Activated naive CD8-positive, alpha-beta T cell treated with anti-CD3 and anti-CD28 coated beads, Interleukin-2, amount 10 ng/mL, durations not matched to agents 7 days and 5 days (primary cell): ENCODE measurements around the gene KIRREL3. TPM values are rescaled to one million over a fixed set of nuclear protein-coding genes. Genes with fewer than 3 reads are reported as not detected.

Experiments used
- ATAC-seq: fragments of 150-1000 bp; cut with Tn5 transposase; one replicate; pipeline ENCODE4 v1.10.0; 2021; ENCODE audit warnings: low read depth, moderate library complexity
- POLR2A ChIA-PET: fragments of 350-600 bp; sonication (Branson Sonifier 250); formaldehyde crosslinking; loops from one replicate; lab custom pipeline; 2021; ENCODE audit warnings: antibody characterized with exemption; lab: Charles Lee
- DNase-seq: peaks from one replicate; pipeline ENCODE4 v3.0.0; 2021
- H3K27ac Mint-ChIP-seq: one replicate; pipeline ENCODE4 v1.8.0; 2022; ENCODE audit warnings: mild to moderate bottlenecking, mixed read lengths
- H3K27me3 Mint-ChIP-seq: one replicate; pipeline ENCODE4 v1.8.0; 2022; ENCODE audit warnings: mild to moderate bottlenecking, moderate library complexity, mixed read lengths
- H3K36me3 Mint-ChIP-seq: one replicate; pipeline ENCODE4 v1.8.0; 2021; ENCODE audit warnings: mild to moderate bottlenecking, mixed read lengths
- H3K4me1 Mint-ChIP-seq: one replicate; pipeline ENCODE4 v1.8.0; 2021; ENCODE audit warnings: mixed read lengths
- H3K4me3 Mint-ChIP-seq: one replicate; pipeline ENCODE4 v1.8.0; 2022; ENCODE audit warnings: mild to moderate bottlenecking, moderate library complexity, mixed read lengths
- H3K9me3 Mint-ChIP-seq: one replicate; pipeline ENCODE4 v1.8.0; 2021; ENCODE audit warnings: mixed read lengths
- total RNA-seq, 2 experiments: library from RNA; stranded (reverse); gene quantifications; one replicate each; pipeline ENCODE4 v1.2.3, GENCODE V29; 2021

KIRREL3 gene
- total RNA-seq, 2 experiments from 2014 or later: not detected

DNA sequence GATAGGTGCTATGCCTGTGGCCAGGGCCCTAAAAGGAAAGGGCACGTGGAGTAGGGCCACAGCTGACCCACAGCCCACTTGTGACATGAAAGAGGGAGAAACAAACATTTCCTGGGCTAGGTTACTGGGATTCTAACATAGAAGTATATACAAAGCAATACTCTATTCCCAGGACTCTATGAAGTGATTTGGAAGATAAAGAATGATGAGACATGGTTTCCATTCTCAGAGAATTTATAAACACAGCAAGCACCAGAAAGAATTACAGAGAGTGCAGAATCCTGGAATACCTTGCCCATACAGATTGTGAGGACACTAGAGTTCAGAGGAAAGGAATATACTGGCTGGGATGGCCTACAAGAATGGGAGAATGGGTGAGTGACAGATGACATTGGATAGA, 86.4 kb downstream of the KIRREL3 start:
- peaks cover 2% of the 10 kb centered on the region for H3K27me3 Mint-ChIP-seq
- H3K36me3 Mint-ChIP-seq: no peaks in the 10 kb centered on the region
- ATAC-seq: no peak
- POLR2A ChIA-PET: no interaction called here
- no peak overlapping the region for H3K4me3 Mint-ChIP-seq
- H3K9me3 Mint-ChIP-seq: peaks cover 2% of the 10 kb centered on the region
- DNase-seq: no peak
- H3K4me1 Mint-ChIP-seq: peaks cover 1% of the 10 kb centered on the region
- H3K27ac Mint-ChIP-seq: no peak overlapping the region

DNA sequence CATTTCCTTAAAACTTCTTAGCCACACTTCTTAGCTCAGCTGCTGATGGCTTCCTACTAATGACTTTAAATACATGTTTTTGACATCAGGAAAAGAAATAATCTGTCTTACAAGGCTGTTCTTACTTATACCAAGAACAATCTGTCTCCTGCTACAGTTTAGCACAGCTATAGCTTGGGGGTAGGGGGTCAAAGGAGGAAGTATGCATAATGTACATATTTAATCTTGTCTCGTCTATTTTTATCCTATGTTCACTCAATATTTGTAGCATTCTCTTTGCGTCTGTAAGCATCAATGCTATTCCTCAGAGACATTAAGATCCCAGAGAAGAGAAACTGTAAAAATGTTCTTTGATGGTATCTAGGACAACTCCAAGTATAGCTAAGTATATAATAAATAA, 96.0 kb downstream of the KIRREL3 start:
- Mint-ChIP-seq H3K4me1 (no peaks in the 10 kb centered on the region), H3K36me3 (no peaks in the 10 kb centered on the region), H3K9me3 (no peaks in the 10 kb centered on the region), H3K27ac (no peak overlapping the region), H3K4me3 (no peak overlapping the region), H3K27me3 (no peaks in the 10 kb centered on the region)
- no peak for DNase-seq
- ATAC-seq: no peak
- POLR2A ChIA-PET: no interaction called here

DNA sequence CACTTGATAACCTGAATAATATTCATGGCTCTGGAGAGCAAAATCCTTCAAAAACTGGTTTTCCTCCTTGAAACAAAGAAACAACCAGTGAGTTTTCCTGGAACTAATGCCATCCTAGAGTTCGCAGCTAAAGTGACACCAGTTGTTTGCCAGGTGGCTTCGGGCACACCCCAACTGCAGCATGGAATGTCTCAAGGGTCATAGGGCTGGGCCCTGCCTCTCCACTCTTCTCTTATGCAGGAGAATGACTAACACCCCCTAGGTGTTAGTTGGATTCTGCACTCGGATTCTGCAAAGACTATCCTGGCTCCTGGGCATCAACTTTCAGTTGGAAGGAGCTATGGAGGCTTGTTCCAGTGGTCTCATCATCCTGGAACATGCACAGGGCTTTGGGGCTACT, 98.8 kb downstream of the KIRREL3 start:
- Mint-ChIP-seq H3K27me3 (no peaks in the 10 kb centered on the region), H3K9me3 (peaks cover 2% of the 10 kb centered on the region), H3K36me3 (no peaks in the 10 kb centered on the region), H3K27ac (no peak overlapping the region), H3K4me3 (no peak overlapping the region), H3K4me1 (no peaks in the 10 kb centered on the region)
- DNase-seq (no peak), ATAC-seq (no peak)
- POLR2A ChIA-PET: no interaction called here

DNA sequence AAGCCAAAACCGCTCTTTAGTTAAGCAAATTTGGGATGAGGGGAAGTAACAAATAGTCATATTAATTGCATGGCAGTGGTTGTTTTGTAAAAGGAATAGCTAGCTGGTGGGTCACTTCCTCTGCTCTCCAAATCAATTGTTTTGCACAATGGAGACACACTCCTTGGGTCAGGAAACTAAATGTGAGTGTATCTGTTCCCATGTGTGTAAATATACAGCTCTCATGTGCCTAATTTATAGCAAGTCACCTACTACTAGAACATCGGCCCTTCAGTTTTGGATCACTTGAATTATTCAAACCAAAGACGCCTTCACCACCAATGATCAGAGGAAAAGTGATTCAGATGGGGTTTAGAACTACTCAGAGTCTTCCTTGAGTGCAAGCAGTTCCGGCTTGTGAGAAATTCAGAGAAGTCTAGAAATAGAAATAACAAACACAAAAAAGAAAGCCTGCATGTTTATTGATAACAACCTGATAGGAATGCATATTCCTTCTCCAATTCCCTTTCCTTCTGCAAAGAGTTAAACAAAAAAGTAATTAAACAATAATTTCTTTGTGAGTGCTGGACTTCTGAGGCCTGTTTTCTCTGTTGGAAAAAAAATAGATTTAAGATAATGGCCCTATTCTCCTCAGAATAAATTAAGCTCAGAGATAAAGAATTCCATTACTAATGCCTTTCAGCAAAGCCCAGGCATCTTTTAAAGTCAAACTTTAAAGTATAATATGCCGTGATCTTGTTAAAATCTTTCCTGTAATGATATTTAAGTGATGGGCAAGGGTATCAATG, 100.4 kb downstream of the KIRREL3 start:
- Mint-ChIP-seq H3K9me3 (peaks cover 8% of the 10 kb centered on the region), H3K36me3 (no peaks in the 10 kb centered on the region), H3K27ac (no peak overlapping the region), H3K4me1 (no peaks in the 10 kb centered on the region), H3K27me3 (no peaks in the 10 kb centered on the region), H3K4me3 (no peak overlapping the region)
- POLR2A ChIA-PET: no interaction called here
- no peak for DNase-seq
- ATAC-seq: no peak

DNA sequence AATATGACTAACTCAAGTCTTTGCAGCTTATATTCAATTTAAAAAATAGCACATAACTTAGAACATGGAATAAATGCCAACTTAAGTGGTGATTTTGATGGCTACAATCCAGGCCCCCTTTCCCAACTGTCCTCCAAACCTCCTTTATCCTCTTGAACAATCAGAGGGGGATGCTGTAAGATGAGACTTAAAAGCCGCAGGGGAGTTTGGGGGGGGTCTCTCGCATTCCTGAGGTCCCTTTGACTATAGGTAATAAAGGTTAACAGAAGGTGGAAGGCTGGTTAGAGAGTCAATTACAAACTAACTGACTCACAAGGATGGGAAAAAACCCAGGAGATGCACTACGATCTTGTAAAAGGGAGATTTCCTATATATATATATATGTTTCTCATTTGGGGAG, 101.8 kb downstream of the KIRREL3 start:
- no peaks in the 10 kb centered on the region for H3K36me3 Mint-ChIP-seq
- H3K4me1 Mint-ChIP-seq: no peaks in the 10 kb centered on the region
- H3K27ac Mint-ChIP-seq: no peak overlapping the region
- DNase-seq (no peak), ATAC-seq (no peak)
- no peaks in the 10 kb centered on the region for H3K27me3 Mint-ChIP-seq
- H3K9me3 Mint-ChIP-seq: peaks cover 10% of the 10 kb centered on the region
- H3K4me3 Mint-ChIP-seq: no peak overlapping the region
- POLR2A ChIA-PET: no interaction called here

DNA sequence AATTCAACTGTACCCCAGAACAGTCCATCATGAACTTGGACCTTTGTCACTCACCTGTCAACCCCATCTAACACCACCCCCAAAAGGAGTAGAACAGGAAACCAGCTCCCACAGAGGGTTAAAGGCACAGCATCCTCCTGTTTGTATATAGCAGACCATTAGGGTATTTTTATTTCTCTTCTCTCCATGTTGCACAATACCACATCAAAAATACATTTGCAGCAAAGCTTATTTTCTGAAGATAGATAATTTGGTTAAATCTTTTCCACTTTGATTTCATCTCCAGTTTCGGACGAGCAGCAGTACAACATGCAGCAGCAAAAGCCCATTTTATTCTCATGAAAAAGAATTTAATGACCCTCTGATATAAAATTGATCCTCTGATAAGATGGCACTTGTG, 103.1 kb downstream of the KIRREL3 start:
- Mint-ChIP-seq H3K27me3 (no peaks in the 10 kb centered on the region), H3K27ac (no peak overlapping the region), H3K9me3 (peaks cover 10% of the 10 kb centered on the region), H3K4me3 (no peak overlapping the region), H3K4me1 (no peaks in the 10 kb centered on the region), H3K36me3 (no peaks in the 10 kb centered on the region)
- ATAC-seq: no peak
- POLR2A ChIA-PET: no interaction called here
- no peak for DNase-seq

DNA sequence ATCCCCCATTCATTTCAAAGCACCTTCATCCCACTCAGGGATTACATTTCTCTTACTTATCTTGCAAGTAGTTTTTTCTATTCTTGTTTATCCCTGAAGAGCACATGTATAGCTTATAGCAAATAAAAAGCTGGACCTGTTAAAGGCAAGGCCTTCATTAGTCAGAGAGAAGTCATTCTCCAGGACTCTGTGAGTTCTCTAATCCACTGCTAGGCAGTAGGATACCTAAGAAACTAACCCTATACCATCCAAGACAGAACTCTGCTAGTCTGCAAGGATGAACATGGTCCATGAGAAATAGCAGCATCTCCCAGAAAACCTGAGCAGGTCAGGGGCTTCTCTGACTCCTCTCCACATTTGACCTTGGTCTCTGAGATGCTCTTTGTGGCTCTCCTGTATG, 104.5 kb downstream of the KIRREL3 start:
- ATAC-seq: no peak
- Mint-ChIP-seq H3K27me3 (no peaks in the 10 kb centered on the region), H3K36me3 (no peaks in the 10 kb centered on the region), H3K9me3 (peaks cover 10% of the 10 kb centered on the region), H3K4me1 (no peaks in the 10 kb centered on the region), H3K4me3 (no peak overlapping the region), H3K27ac (no peak overlapping the region)
- DNase-seq: no peak
- POLR2A ChIA-PET: no interaction called here

DNA sequence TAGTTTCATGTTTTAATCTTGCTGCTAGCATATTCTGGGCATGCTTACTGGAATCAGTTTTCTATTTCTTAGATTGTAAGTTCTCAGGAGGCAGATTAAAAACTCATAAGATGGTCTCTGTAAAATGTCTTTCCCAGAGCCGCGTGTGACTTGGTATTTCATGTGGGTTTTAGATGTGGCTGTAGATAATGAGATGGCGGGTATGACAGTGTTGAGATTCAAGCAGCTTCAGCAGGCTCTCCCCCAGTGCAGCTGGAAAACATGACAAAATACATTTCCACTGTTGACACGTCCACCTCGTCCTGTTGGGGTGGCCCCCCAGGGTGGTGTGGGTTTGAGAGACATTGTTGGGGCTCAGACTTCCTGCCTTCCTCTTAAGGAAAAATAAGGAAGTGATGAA, 106.8 kb downstream of the KIRREL3 start:
- ATAC-seq (no peak), DNase-seq (no peak)
- peaks cover 10% of the 10 kb centered on the region for H3K9me3 Mint-ChIP-seq
- POLR2A ChIA-PET: no interaction called here
- H3K27ac Mint-ChIP-seq: no peak overlapping the region
- H3K27me3 Mint-ChIP-seq: no peaks in the 10 kb centered on the region
- no peak overlapping the region for H3K4me3 Mint-ChIP-seq
- H3K4me1 Mint-ChIP-seq: no peaks in the 10 kb centered on the region
- H3K36me3 Mint-ChIP-seq: no peaks in the 10 kb centered on the region

DNA sequence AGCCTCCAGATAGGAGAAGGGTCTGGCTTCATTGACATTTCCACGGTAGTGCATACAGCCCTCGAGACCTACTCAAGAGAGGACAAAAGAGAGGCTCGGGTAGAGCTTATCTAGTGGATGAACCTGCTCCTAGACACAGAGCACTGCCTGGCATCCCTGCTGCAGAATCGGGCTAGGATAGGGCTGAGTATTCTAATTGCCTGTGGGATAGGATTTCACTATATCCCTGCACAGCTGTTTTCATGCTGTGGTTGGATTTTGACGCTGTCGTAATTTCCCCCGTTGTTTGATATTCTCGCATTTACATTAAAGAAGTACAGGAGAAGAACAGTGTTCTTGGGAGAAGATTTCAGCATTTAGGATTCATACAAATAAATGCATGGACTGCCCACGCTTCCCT, 107.8 kb downstream of the KIRREL3 start:
- H3K4me3 Mint-ChIP-seq: no peak overlapping the region
- H3K27me3 Mint-ChIP-seq: no peaks in the 10 kb centered on the region
- peaks cover 8% of the 10 kb centered on the region for H3K9me3 Mint-ChIP-seq
- DNase-seq (no peak), ATAC-seq (no peak)
- no peak overlapping the region for H3K27ac Mint-ChIP-seq
- POLR2A ChIA-PET: no interaction called here
- no peaks in the 10 kb centered on the region for H3K36me3 Mint-ChIP-seq
- H3K4me1 Mint-ChIP-seq: no peaks in the 10 kb centered on the region

DNA sequence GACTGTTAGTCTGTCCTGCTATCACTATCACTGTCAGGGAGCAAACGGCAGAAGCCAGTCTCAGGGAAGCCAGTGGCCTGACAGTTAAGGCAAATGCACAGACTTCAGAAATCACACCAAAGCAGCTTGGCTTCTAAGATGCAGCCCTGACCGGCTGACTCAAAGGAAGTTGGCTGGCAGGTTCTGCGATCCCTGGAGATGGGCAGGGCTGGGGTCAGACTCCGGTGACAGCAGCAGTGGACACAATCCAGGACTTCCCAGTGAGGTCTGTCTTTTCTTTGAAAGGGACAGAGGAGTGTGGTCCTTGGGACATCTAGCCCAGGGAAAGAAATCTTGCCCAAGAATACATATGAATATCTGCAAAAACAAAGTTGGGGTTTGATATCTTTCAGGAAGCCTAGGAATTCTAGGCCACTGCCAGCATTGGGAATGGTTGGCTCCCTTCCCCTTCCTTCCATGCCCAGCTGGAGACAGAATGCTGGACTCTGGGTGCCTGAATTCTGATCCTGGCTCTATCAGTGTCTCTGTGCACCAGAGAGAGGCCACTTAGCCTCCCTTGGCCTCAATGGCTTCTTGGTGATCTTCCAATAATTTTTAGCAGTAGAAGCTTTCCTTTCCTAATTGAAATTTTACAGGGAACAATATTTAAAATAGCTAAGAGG, 108.9 kb downstream of the KIRREL3 start:
- Mint-ChIP-seq H3K4me3 (no peak overlapping the region), H3K4me1 (no peaks in the 10 kb centered on the region), H3K27me3 (no peaks in the 10 kb centered on the region), H3K9me3 (peaks cover 7% of the 10 kb centered on the region), H3K36me3 (no peaks in the 10 kb centered on the region), H3K27ac (no peak overlapping the region)
- POLR2A ChIA-PET: no interaction called here
- no peak for ATAC-seq
- no peak for DNase-seq

DNA sequence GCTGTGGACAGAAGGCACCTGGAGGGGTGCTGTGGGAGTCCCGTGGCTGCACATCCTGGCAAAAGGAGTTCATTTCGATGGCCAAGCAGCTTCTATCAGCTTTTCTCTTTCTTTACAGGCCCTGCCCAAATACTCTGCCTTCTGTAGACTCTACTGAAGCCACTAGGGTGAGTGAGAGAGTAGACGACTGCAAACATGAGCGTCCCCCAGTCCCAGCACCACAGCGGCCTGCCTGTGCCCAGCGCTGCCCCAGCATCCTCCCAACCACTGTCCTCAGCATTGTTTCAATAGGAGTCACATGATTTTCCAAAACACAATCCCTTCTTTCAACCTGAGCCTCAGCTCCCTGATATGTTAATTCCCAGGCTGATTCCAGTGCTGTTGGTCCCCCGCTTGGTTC, 110.0 kb downstream of the KIRREL3 start:
- H3K36me3 Mint-ChIP-seq: no peaks in the 10 kb centered on the region
- no peaks in the 10 kb centered on the region for H3K4me1 Mint-ChIP-seq
- H3K4me3 Mint-ChIP-seq: no peak overlapping the region
- ATAC-seq: no peak
- DNase-seq: no peak
- H3K9me3 Mint-ChIP-seq: peaks cover 1% of the 10 kb centered on the region
- H3K27ac Mint-ChIP-seq: no peak overlapping the region
- no peaks in the 10 kb centered on the region for H3K27me3 Mint-ChIP-seq
- POLR2A ChIA-PET: no interaction called here

DNA sequence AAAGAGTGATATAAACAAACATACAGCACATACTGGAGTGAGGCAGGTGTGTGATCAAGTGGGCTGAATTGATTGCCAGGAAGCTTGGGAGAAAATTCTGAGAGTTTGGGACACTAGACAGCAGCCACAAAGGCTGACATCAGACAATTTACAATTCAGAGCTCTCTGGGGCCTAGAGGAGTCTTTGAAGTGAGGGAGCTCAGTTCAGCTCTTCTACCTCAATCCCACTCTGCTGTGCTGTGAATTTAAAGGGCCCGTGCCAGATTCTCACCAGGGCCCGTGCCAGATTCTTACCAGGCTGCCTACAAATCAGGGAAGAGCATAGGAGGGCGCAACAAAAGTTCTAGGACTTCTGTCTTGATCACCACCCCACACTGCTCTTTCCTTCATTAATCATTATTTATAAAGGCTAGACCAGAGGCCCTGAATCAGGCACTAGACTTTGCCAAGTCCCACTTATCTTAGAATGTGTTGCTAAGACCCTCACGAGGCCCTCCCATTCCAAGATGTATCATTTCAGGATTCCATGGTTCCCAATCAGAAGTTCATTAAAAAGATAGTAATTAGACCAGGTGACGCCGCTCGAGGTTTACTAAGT, 112.4 kb downstream of the KIRREL3 start:
- Mint-ChIP-seq H3K4me3 (no peak overlapping the region), H3K36me3 (no peaks in the 10 kb centered on the region), H3K27ac (no peak overlapping the region), H3K9me3 (no peaks in the 10 kb centered on the region), H3K27me3 (no peaks in the 10 kb centered on the region), H3K4me1 (no peaks in the 10 kb centered on the region)
- POLR2A ChIA-PET: no interaction called here
- DNase-seq (no peak), ATAC-seq (no peak)

DNA sequence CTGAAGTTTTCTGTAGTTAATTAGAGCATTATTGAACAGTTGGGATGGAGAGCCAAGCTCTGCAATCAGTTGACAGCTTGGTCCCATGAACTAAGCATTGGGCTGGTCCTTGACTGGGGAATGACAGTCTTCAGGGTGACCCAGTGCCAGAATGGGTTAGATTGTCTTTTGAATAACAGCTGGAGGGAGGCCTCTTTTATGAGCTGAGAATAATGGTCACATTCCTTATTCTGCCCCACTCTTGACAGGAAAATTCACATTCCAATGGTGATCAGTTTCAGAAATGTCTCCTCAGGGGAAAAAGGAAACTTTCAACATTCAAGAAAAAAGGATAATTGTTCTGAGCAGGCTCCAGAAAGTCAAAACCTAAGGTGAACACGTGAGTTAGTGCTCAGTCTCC, 113.9 kb downstream of the KIRREL3 start:
- no peaks in the 10 kb centered on the region for H3K4me1 Mint-ChIP-seq
- POLR2A ChIA-PET: no interaction called here
- H3K4me3 Mint-ChIP-seq: no peak overlapping the region
- no peak overlapping the region for H3K27ac Mint-ChIP-seq
- no peak for ATAC-seq
- no peaks in the 10 kb centered on the region for H3K9me3 Mint-ChIP-seq
- no peaks in the 10 kb centered on the region for H3K36me3 Mint-ChIP-seq
- DNase-seq: no peak
- H3K27me3 Mint-ChIP-seq: no peaks in the 10 kb centered on the region

DNA sequence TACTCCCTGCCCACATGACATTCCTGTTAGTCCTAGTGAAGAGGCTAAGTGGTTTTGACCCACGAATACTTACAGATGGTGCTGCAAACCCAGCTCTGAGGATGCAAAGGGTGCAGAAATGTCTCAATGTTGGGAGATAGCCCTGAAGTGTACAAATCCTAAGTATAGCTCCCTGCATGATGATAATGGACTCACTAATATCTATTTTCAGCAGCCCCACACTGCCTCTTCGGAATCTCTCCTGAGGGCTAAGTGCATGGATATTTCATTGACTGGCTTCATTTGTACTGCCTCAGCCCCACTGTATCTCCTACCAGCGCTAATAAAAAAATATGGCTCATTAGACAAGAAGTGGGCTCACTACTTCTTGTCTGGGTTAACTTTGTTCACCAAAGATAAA, 114.5 kb downstream of the KIRREL3 start:
- Mint-ChIP-seq H3K4me3 (no peak overlapping the region), H3K27me3 (no peaks in the 10 kb centered on the region), H3K36me3 (no peaks in the 10 kb centered on the region), H3K9me3 (no peaks in the 10 kb centered on the region), H3K4me1 (no peaks in the 10 kb centered on the region), H3K27ac (no peak overlapping the region)
- ATAC-seq: no peak
- no peak for DNase-seq
- POLR2A ChIA-PET: no interaction called here
